ENCODE results near the gene PSTPIP2.

- TF ChIP-seq, protein P1, sequence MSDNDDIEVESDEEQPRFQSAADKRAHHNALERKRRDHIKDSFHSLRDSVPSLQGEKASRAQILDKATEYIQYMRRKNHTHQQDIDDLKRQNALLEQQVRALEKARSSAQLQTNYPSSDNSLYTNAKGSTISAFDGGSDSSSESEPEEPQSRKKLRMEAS (IDR thresholded peaks at IDR 0.05) = no peak
- no peak for TF ChIP-seq CTCF (IDR thresholded peaks at IDR 0.05; ENCODE audit: low read depth, low read length, missing input control)
- no peak for TF ChIP-seq GABPA (IDR thresholded peaks at IDR 0.05 in 1 of 2, conservative IDR thresholded peaks at IDR 0.05 in 1 of 2)
- no peak for TF ChIP-seq REST (IDR thresholded peaks at IDR 0.05)
- no peak for TF ChIP-seq FOXA1 (IDR thresholded peaks at IDR 0.05)
- no peak for TF ChIP-seq EGR1 (IDR thresholded peaks at IDR 0.05; ENCODE audit: low read depth in 2 of 2)
- TF ChIP-seq RAD21 (IDR thresholded peaks at IDR 0.05) = no peak
- TF ChIP-seq RXRA (IDR thresholded peaks at IDR 0.05) = no peak
- TF ChIP-seq YY1 (IDR thresholded peaks at IDR 0.05) = no peak
- TF ChIP-seq HNF4G (IDR thresholded peaks at IDR 0.05) = no peak
- TF ChIP-seq, protein P2, sequence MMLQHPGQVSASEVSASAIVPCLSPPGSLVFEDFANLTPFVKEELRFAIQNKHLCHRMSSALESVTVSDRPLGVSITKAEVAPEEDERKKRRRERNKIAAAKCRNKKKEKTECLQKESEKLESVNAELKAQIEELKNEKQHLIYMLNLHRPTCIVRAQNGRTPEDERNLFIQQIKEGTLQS (IDR thresholded peaks at IDR 0.05) = no peak
- TF ChIP-seq SP1 (IDR thresholded peaks at IDR 0.05) = no peak
- no peak for TF ChIP-seq TAF1 (conservative IDR thresholded peaks at IDR 0.05)
Observed at GRCh38 chr18:45958730-45959129, 113.3 kb downstream of the PSTPIP2 start.
